Smooth muscle cell (in vitro differentiated cells): Measurements from ENCODE around the gene HTT. TPM values are rescaled to one million over a fixed set of nuclear protein-coding genes. Genes with fewer than 3 reads are reported as not detected.

Experiments
- DNase-seq: peaks from one replicate; lab custom pipeline; 2025; ENCODE audit not compliant: unreplicated experiment; lab: John Stamatoyannopoulos, UW
- H2AFZ ChIP-seq: fragments of 200-600 bp; sonication (generic); 2 replicates; pipeline ENCODE4 v1.6.0; 2016; ENCODE audit warnings: antibody characterized with exemption, low read depth, mild to moderate bottlenecking
- H3F3A ChIP-seq: fragments of 200-600 bp; sonication (generic); 2 replicates; pipeline ENCODE4 v1.6.0; 2017; ENCODE audit warnings: antibody characterized with exemption, low read depth
- H3K27ac ChIP-seq: fragments of 200-600 bp; sonication (generic); 2 replicates; pipeline ENCODE4 v1.5.1; 2016; ENCODE audit warnings: low read depth, mild to moderate bottlenecking
- H3K27me3 ChIP-seq: fragments of 200-600 bp; sonication (generic); 2 replicates; pipeline ENCODE4 v1.6.1; 2016; ENCODE audit warnings: low read depth, mild to moderate bottlenecking
- H3K36me3 ChIP-seq: fragments of 200-600 bp; sonication (generic); 2 replicates; pipeline ENCODE4 v1.5.1; 2016; ENCODE audit warnings: low read depth
- H3K4me1 ChIP-seq: fragments of 200-600 bp; sonication (generic); 2 replicates; pipeline ENCODE4 v1.5.1; 2016; ENCODE audit warnings: low read depth
- H3K4me2 ChIP-seq: fragments of 200-600 bp; sonication (generic); 2 replicates; pipeline ENCODE4 v1.6.0; 2016; ENCODE audit warnings: mild to moderate bottlenecking
- H3K4me3 ChIP-seq: fragments of 200-600 bp; sonication (generic); 2 replicates; pipeline ENCODE4 v1.5.1; 2016; ENCODE audit warnings: mild to moderate bottlenecking
- H3K79me2 ChIP-seq: fragments of 200-600 bp; sonication (generic); 2 replicates; pipeline ENCODE4 v1.6.0; 2016; ENCODE audit warnings: low read depth, mild to moderate bottlenecking
- H3K9ac ChIP-seq: fragments of 200-600 bp; sonication (generic); 2 replicates; pipeline ENCODE4 v1.6.0; 2016; ENCODE audit warnings: low read depth
- H3K9me3 ChIP-seq: fragments of 200-600 bp; sonication (generic); replicated peaks from 2 replicates; pipeline ENCODE4 v1.5.1; 2016; ENCODE audit warnings: low read depth
- H4K20me1 ChIP-seq: fragments of 200-600 bp; sonication (generic); 2 replicates; pipeline ENCODE4 v1.6.0; 2016; ENCODE audit warnings: low read depth
- WGBS: methylation state at CpG from one replicate; pipeline ENCODE4 v1.1.7; 2016; ENCODE audit warnings: low lambda C conversion rate; 5-methylcytosine and 5-hydroxymethylcytosine counted together
- polyA plus RNA-seq: library from polyadenylated mRNA; unstranded; fragments of >200 nt; fragmentation: Nextera tagmentation; extraction: Ambion mirVana; gene quantifications from 2 replicates; pipeline ENCODE4 v1.2.1, GENCODE V29; 2016
- total RNA-seq: library from RNA; depleted of rRNA; stranded (reverse); fragments of >200 nt; gene quantifications from 2 replicates; pipeline ENCODE4 v1.2.3, GENCODE V29; 2014
- TF ChIP-seq, protein P1 (sequence below): fragments of 200-600 bp; sonication (generic); IDR thresholded peaks from 2 replicates; pipeline ENCODE4 v1.5.1; 2017; ENCODE audit warnings: borderline replicate concordance, mild to moderate bottlenecking, antibody characterized with exemption; ENCODE audit not compliant: insufficient read depth, poor library complexity, severe bottlenecking

HTT gene
- total and polyA plus RNA-seq, 2 experiments from 2014 or later, result 7.1 to 16.4 TPM

DNA sequence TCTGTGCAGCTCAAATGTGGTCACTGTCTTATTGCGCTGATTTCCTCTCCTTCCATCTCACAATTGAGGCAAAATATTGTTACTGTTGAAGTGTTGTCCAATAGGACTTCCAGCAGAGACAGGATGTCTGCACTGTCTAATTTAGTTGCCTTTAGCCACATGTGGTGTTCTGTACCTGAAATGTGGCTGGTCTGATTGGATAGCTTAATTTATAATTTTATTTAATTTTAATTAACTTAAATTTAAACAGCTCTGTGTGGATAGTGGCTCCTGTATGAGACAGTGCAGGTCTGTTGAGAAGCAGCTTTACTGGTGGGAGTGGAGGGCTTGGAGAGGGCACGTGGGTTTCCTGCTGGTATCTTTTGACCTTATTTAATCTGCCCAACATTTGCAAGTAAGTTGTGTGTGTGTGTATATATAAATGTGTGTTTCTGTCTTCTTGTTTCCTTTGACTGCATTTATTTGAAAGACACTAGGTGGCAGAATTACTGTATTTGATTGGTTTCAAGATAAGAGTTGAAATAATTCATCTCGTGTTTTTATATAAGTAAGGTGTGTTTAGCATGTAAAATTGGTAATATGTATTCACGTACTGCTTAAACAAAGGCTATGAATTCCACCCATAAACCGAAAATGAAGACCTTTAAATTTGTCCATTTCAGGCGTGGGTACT, 119.2 kb downstream of the HTT start:
- H3K9ac ChIP-seq, result no peak overlapping the region
- peaks cover 21% of the 10 kb centered on the region for H4K20me1 ChIP-seq
- H3K9me3 ChIP-seq, result no peaks in the 10 kb centered on the region
- no peak overlapping the region for H3K27ac ChIP-seq
- no peaks in the 10 kb centered on the region for H3K27me3 ChIP-seq
- no peaks in the 10 kb centered on the region for H3F3A ChIP-seq
- H2AFZ ChIP-seq, result no peak overlapping the region
- TF ChIP-seq, protein P1, sequence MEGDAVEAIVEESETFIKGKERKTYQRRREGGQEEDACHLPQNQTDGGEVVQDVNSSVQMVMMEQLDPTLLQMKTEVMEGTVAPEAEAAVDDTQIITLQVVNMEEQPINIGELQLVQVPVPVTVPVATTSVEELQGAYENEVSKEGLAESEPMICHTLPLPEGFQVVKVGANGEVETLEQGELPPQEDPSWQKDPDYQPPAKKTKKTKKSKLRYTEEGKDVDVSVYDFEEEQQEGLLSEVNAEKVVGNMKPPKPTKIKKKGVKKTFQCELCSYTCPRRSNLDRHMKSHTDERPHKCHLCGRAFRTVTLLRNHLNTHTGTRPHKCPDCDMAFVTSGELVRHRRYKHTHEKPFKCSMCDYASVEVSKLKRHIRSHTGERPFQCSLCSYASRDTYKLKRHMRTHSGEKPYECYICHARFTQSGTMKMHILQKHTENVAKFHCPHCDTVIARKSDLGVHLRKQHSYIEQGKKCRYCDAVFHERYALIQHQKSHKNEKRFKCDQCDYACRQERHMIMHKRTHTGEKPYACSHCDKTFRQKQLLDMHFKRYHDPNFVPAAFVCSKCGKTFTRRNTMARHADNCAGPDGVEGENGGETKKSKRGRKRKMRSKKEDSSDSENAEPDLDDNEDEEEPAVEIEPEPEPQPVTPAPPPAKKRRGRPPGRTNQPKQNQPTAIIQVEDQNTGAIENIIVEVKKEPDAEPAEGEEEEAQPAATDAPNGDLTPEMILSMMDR, result no peak
- WGBS, result 94% methylated on average over 6 of the region's 6 CpGs
- H3K4me2 ChIP-seq, result no peak overlapping the region
- H3K4me3 ChIP-seq, result no peak overlapping the region
- H3K79me2 ChIP-seq, result no peaks in the 10 kb centered on the region
- H3K4me1 ChIP-seq, result no peaks in the 10 kb centered on the region
- peaks cover 6% of the 10 kb centered on the region for H3K36me3 ChIP-seq
- DNase-seq, result no peak

DNA sequence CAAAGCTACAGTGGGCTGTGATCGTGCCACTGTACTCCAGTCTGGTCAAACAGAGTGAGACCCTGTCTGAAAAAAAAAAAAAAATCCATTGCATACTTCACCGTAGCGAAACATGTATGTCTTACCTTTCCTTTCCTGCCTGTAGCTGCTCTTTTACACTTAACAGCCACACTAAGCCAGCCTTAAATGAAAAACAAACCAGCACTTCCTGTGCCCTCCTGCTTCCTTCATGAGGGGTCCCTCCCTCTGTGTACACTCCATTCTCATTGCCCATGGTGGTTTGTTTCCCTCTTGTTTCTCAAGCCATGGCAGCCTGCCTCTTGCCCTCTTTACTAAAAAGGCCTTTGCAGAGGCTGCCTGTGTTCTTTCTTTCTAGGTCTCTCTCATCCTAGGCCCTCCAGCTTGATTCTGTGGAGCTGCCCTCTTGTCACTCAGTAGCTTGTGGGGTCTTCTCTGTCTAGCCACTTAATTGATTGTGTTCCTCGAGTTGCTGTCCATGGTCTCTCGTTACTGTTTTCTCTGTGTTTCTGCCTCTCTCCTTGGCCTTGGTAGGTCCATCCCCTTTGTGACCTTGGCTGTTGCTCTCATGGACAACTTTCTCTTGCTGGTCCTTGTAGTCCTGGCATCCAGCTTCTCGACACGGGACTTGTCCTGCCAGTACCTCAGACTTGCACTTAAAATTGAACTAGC, 122.3 kb downstream of the HTT start:
- Histone ChIP-seq H3K4me1 (no peaks in the 10 kb centered on the region), H3K27me3 (no peaks in the 10 kb centered on the region), H3K79me2 (no peaks in the 10 kb centered on the region), H2AFZ (no peak overlapping the region), H3K27ac (no peak overlapping the region), H3F3A (no peaks in the 10 kb centered on the region), H3K4me2 (no peak overlapping the region), H3K9me3 (no peaks in the 10 kb centered on the region), H3K36me3 (no peaks in the 10 kb centered on the region), H4K20me1 (peaks cover 24% of the 10 kb centered on the region), H3K9ac (no peak overlapping the region), H3K4me3 (no peak overlapping the region)
- TF ChIP-seq, protein P1, result no peak
- WGBS, result 98% methylated on average over 7 of the region's 7 CpGs
- DNase-seq, result no peak

DNA sequence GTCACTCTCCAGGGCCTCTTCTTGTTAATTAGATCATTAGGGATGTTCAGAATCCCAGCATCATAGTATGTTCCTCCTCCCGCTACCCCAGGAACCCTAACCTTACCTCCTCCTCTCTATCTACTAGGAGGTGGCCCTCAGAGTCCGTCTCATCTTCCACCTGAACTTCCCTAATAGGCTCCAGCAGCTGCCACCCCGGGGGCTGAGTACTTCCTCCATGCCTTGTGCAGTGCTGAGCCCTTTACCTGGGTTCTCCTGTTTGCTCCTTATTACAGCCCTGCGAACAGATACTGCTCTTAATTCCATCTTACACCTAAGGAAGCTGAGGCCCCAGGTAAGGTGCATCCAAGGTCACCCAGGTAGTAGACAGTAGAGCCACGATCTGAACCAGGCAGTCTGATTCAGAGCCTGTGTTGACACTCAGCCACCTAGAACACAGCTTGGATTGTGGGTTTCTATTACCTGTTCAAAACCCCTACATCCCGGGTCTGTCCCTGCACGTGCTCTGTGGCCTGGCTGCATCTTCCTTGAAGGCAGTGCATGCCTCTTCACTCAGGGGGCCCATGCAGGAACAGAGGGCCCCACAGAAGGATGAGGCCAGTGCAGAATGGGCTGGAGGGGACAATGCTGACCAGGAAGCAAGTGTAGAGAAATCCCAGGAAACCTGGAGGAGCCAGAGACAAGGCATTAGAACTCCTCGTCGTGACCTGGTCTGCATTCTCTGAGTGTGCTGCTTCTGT, 123.1 kb downstream of the HTT start:
- no peak overlapping the region for H2AFZ ChIP-seq

More for the DNA sequence above, 123.1 kb downstream of the HTT start:
- Histone ChIP-seq H4K20me1 (peaks cover 32% of the 10 kb centered on the region), H3K79me2 (no peaks in the 10 kb centered on the region), H3K4me3 (no peak overlapping the region), H3K9me3 (no peaks in the 10 kb centered on the region), H3K4me2 (no peak overlapping the region), H3F3A (peaks cover 2% of the 10 kb centered on the region), H3K9ac (no peak overlapping the region), H3K27ac (no peak overlapping the region), H3K4me1 (no peaks in the 10 kb centered on the region), H3K27me3 (no peaks in the 10 kb centered on the region), H3K36me3 (no peaks in the 10 kb centered on the region)
- 98% methylated on average over 9 of the region's 9 CpGs for WGBS
- TF ChIP-seq, protein P1, result no peak
- no peak for DNase-seq
